OCI-M2 (cell line): ENCODE measurements around the gene SLC2A4RG.

Source experiments
- DNase-seq: peaks from one replicate; lab custom pipeline; 2025; ENCODE audit not compliant: unreplicated experiment; lab: John Stamatoyannopoulos, UW

The SLC2A4RG gene

DNA sequence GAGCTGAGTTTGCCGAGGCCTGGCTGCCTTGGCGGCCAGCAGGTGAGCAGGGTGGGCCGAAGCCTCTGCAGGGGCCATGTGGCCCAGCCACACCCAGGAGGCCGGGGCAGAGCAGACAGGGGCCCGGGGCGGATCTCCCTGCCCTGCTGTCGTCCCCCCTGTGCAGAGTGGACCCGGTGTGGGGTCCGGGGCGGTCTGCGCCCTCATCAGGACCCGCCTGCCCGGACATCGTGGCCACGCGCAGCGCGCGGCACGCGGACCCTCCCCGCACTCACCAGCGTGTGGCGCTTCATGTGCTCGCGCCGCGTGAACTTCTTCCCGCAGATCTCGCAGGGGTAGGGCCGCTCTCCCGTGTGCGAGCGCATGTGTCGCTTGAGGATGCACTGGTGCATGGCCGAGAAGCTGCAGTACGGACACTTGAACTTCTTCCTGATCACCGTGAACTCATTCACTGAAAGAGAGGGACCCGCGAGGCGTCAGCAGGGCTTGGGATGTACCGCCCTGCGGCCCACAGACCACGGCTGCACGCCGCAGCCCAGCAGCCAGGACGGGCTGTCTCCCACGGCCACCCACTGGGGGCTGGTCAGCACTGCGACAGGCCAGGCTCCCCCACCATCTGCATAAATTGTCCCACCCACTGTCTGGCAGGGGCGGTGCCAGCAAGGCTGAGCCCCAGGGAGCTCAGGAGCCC, 13.0 kb downstream of the SLC2A4RG start:
- no peak for DNase-seq

DNA sequence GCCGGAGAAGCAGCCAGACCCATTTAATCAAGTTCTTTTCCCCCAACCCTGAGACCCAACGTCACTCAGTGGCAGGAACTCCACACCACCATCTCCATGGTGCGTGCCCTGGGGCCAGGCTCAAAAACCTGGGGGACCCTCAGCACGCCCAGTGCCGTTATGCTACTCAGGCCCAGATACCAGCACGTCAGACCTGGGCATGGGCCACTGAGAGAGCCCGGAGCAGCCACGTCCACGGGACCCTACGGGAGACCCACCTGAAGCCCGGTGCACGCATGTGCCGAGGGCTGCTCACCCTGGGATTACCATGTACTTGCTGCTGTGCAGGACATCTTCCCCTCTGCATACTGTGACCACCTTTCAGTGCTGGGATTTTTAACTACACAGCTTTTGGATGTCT, 13.8 kb downstream of the SLC2A4RG start:
- DNase-seq = no peak

DNA sequence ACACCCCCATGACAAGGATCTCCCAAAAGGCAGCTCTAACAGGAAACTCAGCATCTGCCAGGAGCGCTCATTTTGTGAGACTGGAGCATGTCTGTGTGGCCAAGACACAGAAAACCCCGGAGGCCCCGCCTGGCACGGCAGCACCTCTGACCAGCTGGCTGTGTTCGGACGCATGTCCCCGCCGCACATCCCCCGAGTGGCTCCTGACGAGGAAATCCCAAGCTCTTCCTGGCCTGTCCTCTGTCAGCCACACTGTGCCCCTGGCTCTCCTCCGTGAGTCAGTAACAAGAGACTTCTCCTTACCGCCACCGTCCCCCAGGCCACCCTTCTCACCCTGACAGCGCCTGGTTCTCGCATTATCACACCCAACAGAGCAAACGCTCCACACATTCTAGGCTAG, 14.4 kb downstream of the SLC2A4RG start:
- DNase-seq = no peak

DNA sequence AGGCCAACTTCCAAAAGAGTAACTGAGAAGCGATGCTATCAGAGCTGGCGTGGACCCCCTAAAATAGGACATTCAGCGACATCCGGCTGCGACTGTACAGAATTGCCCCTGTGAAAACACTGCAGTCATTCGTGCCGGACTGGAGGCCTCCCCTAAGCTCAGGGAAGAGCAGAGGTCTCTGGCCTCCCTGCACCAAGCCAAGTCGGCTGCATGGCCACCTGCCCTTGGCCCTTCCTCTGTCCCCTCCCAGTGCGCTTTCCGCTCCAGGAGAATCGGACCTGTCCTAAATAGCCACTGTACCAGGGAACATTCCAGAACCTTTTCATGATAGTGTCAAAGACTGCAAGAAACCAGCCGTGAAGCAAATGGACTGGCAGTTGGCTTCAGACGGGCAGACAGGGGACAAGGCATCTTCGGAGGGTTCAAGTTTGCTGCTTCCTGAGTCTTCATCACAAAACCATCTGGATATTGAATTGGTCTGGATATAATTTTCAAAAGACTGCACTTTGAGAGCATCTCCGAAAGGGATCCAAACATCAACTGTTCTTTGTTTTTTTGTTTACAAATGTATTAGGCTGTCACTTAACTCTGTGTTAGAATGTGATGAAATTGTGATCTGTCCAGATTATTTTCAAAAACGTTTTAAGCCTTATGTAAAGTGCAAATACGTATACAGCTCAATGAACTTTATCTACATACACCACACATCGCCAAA, 16.5 kb downstream of the SLC2A4RG start:
- no peak for DNase-seq

DNA sequence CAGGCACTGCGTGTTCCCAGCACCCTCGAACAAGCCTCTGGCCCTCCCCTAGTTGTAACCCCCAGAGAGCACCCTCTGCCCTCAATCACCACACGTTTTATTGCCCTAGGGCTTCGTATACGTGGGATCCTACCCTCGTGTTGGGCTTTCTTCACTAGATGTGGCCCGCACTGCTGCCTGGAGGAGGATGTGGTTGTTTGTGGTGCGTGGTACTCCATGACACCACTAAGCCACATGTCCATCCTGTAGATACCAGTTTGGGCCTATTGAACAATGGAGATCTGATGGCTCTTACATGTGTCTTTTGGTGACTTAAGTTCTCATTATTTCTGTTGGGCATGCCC, 17.0 kb downstream of the SLC2A4RG start:
- no peak for DNase-seq

DNA sequence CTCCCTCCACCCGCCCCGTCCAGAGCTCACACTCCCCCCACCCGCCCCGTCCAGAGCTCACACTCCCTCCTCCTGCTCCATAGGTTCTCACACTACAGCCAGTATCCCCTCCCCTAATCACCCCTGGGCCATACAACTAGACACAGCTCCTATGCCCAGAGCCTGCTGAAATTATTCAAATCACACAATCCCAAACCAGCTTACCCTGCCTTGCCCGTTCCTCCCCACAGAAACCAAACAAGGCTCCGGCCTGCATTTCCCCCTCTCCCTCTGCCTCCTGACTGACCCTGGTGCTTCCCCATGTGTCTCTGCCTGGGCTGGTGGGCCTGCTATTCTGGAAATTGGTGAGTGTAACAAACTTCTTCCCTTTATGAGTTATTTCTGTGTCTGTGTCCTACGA, 18.6 kb downstream of the SLC2A4RG start:
- no peak for DNase-seq

DNA sequence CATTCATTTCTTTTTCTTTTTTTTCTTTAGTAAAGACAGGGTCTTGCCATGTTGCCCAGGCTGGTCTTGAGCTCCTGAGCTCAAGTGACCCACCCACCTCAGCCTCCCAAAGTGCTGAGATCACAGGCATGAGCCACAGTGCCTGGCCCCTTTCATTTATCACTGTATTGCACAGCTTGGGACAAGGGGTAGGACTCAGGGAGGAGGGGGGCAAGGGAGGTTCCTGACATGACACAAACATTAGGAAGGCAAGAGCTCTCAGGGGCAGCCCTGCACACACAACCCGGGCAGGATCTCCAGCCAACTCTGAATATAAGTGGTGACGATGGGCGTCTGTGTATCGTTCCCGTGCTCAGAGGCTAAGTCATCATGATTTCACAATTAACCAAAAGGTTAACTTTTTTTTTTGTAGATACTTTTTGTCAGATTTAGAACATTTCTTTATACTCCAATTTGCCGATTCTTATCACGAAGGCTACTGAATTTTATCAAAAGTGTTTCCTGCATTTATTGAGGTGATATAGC, 19.9 kb downstream of the SLC2A4RG start:
- no peak for DNase-seq

DNA sequence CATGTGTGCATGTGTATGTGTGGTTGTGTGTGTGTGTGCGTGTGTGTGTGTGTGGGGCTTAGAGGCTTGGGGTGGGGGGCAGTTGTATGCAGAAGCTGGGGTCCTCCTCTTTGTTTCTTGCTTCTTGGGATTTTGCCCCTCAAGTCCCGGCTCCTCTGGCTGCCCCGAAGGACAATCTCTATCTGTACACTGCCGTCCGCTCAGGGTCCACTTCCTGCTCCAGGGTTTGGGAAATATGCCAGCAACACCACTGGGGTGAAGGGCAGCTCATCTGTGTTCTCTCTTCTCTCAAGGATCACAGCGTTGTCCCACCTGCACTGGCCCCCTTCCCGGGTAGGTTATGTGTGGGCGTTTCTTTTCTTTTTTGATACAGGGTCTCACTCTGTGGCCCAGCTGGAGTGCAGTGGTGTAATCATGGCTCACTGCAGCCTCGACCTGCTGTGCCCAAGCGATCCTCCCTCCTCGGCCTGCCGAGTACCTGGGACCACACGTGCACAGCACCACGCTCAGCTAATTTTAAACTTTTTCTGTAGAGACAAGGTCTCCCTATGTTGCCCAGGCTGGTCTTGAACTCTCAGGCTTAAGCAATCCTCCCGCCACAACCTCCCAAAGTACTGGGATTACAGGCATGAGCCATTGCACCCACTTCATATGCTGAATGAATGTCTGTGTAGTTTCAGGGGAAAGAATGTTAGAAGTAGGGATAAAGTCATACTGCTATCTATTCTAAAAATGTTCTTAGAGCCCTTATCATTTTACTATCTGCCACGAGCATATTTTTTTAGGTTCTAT, 25.7 kb downstream of the SLC2A4RG start:
- DNase-seq = no peak

DNA sequence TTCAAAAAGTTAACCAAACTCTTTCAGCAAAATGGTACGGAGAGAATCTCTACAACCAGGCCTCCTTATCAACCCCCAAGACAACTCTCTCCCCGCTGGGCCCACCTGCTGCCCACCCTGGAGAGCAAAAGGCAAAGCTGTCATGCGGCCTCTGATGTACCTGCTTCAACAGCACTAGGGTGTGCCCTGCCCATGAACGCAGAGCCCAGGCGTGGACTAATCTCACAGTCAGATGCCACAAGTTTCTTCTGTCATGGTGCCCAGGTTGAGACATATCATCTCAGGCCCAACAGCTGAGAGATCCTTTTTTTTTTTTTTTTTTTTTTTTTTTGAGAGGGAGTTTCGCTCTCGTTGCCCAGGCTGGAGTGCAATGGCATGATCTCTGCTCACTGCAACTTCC, 26.3 kb downstream of the SLC2A4RG start:
- no peak for DNase-seq

DNA sequence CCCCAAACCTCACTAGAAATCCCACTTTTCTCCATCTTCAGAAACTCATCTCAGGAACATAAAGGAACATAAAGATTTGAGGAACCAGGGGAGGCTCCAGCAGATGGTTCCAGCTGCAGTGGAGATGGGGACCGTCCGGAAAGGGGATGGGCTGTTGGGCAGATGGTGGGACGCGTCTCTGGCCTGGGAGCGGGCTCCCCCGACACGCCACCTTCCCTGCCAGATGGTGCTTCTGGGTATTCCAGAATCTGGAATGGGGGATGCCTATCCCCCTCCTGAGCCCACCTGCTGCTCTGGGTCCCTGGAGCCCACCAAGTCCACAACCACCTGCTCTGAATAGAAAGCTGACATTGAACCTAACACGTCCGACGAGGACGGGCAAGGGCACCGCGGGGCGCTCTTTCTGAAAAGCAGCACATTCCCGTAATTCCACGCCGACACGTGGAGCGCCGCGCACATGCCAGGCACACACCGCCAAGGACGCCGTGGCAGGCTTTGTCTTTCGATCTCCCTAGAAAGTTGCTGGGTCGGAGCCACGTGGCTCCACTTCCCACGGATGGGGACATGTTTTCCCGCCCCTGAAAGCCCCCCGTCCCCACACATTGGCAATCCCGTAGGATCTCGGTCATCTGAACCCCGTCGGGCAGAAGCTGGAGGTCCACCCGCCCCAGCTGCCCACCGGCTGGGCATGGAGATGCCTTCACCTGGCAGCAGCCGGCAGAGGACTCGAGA, 27.3 kb downstream of the SLC2A4RG start:
- DNase-seq = no peak

DNA sequence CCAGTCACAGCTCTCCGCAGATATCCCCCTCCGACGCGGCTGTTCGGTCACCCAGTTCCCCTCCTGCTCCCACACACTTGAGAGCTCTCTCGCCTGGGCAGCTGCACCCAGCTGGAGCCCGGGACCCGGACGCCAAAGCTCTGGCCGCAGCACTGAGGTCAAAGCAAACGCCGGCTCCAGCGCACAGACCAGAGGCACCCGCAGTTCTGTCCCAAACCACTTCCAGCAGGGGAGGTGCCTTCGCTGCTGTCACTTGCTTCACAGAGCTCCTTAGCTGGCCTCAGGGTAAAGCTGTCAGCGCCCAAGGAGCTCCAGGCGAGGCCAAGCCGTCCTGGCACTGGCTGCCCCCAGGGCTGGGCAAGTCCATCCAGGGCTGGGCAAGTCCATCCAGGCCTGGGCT, 27.9 kb downstream of the SLC2A4RG start:
- DNase-seq = no peak

DNA sequence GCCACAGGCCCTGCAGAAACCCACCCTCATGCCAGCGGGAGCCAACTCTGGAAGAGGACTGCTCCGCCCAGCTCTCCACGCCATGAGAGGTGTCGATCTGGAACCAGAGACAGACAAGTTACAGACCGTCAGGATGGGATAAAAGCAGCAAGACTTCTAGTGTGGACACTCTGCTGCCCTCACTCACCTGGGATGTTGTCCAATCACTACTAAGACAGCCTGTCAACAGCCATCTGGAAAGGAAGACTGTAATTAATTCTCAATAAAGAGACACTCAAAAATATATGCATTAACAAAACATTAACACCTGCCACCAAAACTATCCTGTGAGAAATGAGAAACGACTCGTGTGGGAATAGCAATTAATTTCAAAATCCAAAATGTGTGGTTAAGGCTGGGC, 28.3 kb downstream of the SLC2A4RG start:
- DNase-seq = no peak

DNA sequence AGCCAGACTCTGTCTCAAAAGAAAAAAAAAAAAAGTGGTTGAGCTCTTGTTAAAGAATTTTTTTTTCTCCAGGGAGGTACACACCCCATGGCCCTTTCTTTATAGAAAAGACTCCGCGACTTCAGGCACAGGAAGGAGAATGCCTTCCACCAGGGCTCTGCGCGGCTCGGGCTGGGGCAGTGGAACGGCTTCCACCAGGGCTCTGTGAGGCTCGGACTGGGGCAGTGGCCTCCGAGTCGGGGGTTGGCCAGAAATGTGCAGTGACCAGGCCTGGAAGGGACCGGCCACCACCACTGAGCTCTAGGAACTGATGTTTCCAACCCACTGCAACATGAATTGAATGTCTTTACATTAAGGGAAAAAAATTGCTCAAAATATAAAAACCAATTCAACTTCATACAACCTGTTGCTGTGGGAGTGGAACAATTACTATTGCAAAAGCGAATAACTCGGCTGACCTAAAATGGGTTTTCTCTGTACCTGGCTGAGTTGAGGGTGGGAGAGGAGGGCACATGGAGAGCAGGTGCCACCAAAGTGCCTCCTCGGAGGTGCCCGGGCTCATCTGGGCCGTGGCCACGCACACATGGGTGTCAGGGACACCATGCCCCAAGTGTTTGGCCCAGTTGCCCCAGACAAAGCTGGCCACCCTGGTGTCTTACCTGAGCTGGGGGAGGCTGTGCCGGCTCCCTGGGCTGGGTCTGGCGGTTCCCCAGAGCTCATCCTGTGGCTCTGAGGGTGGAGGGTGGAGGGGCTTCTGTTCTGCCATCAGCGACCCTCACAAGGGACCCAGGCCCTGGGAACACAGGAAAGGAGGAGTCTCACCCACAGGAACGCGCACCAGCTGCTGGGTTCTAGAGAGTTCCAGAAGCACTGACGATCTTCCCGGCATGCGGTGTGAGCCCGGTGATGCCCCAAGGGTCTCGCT, 29.3 kb downstream of the SLC2A4RG start:
- DNase-seq = no peak

DNA sequence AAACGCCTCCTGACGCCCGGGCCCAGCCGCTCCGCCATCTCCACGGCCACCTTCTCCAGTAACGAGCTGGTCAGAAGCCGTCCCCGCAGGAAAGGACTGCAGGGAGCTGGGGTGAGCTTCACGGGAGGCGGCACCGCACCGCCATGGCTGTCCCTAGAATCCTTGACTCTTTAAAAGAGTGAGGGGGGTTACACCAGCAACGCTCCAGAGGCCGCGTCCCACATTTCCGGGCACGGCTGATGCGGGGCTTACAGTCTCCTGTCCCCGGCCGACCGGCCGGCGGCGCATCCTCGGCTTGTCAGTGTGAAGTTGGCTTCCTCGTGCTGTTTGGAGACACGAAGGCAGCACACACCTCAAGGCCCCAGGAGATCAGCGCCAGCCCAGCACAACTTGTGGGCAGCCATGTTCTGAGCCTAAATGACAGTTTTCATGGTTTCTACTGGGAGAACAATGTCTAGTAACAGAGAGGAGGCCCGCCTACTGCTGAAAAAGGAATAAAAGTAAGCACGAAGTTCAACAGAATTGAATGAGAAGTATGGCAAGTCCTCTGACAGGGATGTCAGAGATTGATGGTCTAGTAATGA, 30.4 kb downstream of the SLC2A4RG start:
- no peak for DNase-seq

DNA sequence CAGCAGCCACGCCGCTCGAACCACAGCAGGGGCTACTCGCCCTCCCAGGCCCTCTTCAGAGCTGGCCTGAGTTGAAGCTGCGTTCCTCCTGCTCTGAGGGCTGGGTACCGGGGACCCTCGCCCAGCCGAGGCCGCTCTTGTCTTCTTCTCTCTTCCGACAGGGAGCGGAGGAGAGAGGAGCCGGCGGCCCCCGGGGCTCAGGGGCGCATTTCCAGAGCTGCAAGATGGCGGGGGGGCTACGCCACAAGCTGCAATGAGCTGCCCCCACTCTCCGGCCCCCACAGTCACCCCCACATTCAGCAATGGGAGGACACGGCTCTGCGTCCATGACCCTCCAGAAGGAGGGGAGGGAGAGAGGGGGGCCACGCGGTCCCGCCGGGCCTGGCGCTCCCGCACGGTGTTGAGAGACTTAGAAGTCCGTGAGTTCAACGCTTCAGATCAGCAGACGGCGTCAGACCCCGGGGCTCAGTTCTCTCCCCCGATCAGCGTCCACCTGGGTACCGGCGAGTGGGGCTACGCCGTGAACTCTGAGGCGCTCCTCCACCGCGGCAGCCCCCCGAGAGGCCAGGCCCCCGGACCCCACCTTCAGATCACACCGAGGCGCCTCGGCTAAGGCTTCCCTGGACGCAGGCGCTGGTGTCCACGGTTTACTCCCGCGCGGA, 31.6 kb downstream of the SLC2A4RG start:
- no peak for DNase-seq

DNA sequence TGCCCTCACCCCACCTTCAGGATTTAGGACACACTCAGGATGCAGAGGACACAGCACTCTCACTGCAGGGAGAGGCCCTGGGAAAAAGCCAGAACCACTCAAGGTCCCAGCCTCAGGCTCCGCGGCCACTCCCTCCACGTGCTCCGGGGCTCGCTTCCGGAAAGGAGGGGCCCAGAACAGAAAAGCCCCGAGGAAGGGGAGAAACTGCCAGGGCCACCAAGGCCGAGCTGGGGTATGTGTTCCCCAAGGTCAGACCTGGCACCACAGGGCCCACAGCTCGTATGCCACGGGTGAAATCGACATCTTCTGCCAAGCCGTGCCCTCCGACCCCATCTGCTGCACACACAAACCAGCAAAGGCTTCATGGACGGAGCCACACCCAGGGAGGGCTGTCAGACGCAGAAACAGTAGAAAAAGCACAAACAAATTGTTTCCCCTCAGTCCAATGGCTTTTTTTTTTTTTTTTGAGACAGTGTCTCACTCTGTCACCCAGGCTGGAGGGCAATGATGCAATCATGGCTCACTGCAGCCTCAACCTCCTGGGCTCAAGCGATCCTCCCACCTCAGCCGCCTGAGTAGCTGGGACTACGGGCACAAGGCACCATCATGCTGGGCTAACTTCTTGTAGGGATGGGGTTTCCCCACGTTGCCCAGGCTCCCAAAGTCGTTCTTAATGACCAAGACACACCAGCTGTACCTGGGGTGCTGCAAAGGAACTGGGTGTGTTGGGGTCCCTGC, 33.4 kb downstream of the SLC2A4RG start:
- DNase-seq = no peak

DNA sequence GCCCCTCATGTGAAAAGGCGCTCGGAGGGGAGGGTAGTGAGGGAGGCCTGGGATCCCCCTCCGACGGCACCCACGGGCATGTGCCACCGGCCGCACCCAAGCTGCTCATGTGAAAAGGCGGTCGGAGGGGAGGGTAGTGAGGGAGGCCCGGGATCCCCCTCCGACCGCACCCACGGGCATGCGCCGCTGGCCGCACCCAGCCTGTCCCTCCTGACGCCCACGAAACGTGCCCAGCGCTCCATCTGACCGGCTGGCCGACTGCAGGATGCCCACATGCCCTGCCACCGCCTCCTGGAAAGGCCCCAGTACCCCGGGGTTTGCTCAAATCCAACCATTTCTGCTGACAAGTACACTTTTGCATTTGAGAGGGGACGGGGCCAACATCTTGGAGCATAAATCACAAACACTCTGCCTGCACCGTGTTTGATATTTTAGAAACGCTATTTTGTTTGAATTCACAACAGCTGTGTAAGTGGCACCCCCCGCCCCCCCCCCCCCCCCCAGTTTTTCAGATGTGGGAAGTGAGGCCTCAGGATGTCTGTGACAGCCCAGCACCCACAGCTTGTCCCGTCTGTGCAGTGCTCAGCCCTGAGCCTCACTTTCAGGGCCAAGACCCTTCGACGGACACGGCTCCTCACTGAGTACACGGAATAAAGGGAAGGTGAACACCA, 34.1 kb downstream of the SLC2A4RG start:
- no peak for DNase-seq

DNA sequence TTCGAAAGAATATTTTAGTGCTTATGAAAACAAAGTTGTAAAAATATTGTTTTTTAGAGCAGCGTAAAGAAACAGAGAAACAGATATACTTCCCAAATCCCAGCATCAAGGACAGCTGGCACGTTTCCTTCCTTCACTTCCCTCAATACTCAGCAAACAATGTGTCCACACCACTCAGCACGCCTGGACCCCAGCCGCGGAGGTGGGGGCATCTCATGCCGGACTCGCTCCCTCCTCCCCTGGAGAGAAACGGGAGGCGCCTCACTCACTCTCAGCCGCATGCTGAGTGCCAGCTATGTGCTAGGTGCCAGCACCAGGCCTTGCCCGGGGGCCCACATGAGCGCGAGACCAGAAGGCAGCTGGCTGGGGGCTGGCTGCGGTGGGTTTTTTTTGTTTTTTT, 34.7 kb downstream of the SLC2A4RG start:
- DNase-seq = no peak
